Stimulated activated CD4-positive, alpha-beta T cell treated with anti-CD3 and anti-CD28 coated beads, Interleukin-1b, Interleukin-23, amount 100 ng/mL, for 48 hours (primary cell): ENCODE data around the gene CC2D1A.
"Not testable (repeated sequence)": the region's sequence is repeated elsewhere in the genome, so short reads cannot be mapped to it uniquely, and the experiment has no call there.

ENCODE experiments used
- DNase-seq: peaks from one replicate; pipeline ENCODE4 v3.0.0-alpha.2; 2020

The CC2D1A gene

GRCh38 chr19:13965377-13965896, 59.4 kb downstream of the CC2D1A start:
- no peak for DNase-seq

- DNase-seq, result no peak
These were observed 60.1 kb downstream of the CC2D1A start for GRCh38 chr19:13965926-13966683.

- no peak for DNase-seq
These were observed 60.7 kb downstream of the CC2D1A start for GRCh38 chr19:13966684-13967128.

- not testable (repeated sequence) for DNase-seq
These were observed 61.2 kb downstream of the CC2D1A start for GRCh38 chr19:13967206-13967605.

DNA sequence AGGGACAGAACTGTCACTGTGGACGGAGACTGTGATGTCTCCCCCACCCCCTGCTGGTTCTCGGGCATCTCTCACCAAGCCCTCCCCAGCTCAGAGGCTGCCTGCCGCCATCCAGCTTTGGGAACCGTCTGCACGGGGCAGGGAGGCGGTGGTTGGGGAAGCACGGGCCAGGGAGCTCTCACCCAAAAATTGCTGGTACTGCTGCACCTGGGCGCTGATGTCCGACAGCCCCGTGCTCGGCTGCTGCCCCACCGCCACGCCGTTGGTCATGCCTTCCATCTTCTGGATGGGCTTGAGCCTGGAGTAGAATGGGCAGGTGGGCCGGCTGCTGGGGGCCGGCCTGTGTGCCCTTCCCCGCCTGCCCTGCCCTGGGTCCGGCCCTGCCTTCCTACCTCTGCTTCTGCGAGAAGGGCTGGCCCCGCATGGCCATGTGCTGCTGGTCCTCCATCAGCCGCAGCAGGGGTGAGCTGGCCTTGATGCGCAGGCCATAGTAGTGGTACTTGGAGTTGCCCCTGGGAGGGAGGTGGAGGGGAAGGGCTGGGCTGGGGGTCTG, 62.5 kb downstream of the CC2D1A start:
- DNase-seq, result no peak

GRCh38 chr19:13968999-13969398, 63.0 kb downstream of the CC2D1A start:
- no peak for DNase-seq

DNA sequence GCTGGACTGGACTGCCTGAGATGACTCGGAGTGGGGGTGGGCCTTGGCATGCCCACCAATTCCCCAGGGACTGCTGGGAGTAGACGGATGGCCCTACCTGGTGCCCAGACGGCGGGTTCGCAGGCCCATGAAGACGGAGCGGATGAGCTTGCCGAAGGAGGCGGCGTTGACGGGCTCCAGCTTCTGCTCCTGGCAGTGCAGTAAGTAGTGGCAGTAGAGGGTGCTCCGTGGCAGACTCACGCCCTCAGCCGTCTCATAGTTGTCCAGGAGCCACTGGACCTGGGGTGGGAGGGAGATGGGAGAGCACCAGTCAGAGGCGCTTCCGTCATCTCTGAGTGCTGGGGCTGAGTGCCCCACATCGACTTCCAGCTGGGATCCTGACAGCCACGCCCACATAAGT, 63.9 kb downstream of the CC2D1A start:
- DNase-seq, result no peak

GRCh38 chr19:13971868-13972267, 65.9 kb downstream of the CC2D1A start:
- not testable (repeated sequence) for DNase-seq

DNA sequence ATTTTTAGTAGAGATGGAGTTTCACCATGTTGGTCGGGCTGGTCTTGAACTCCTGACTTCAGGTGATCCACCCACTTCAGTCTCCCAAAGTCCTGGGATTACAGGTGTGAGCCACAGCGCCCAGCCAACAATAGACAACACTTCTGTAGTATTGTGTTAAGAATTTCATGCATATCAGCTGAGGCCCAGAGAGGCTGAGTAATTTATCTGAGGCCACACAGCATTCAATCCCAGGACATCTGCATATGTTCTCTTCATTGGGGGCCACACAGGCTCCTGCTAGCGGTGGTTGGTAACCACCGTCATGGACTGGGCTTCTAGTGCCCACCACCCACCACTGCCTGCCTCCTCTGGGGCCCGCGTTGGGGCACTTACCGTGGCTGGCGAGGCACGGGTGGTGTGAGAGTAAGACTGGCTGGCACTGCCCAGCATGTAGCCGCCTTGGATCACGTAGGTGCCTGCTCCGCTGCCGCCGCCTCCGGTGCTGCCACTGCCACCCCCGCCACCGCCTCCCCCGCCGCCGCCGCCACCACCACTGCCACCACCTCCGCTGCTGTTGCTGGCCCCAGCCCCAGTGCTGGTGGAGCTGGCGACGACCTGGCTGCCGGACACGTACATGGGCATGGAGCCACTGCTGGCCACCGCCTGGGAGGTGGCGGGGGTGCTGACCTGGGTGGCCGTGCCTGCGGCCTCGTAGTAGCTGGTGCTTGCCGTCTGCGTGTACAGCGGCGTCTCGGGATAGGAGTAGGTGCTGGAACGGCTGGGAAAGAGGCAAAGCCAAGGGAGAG, 66.6 kb downstream of the CC2D1A start:
- no peak for DNase-seq

DNA sequence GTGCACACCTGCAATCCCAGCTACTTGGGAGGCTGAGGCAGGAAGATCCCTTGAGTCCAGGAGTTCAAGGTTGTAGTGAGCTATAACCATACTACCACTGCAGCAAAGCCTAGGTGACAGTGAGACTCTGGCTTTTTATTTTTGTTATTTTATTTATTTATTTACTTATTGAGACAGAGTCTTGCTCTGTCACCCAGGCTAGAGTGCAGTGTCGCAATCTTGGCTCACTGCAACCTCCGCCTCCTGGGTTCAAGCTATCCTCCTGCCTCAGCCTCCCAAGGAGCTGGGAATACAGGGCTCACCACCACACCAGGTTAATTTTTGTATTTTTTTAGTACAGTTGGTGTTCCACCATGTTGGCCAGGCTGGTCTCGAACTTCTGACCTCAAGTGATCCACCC, 67.5 kb downstream of the CC2D1A start:
- DNase-seq, result not testable (repeated sequence)

DNA sequence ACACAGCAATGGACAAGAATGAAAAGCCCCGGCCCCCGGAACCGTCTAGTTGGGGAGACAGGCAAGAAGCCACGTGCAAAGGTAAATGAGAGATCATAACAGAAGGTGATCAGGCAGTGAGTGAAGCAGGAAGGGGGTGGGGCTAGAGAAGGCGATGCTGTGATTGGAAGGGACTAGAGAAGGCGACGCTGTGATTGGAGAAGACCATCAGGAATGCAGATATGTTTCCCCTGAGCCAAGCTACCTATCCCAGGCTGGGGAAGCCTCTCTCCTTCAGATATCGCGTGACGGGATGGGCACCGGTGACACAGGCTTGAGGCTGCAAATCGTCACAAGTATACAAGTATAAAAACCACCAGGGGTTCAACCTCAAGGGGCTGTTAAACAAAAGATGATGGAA, 68.1 kb downstream of the CC2D1A start:
- no peak for DNase-seq

DNA sequence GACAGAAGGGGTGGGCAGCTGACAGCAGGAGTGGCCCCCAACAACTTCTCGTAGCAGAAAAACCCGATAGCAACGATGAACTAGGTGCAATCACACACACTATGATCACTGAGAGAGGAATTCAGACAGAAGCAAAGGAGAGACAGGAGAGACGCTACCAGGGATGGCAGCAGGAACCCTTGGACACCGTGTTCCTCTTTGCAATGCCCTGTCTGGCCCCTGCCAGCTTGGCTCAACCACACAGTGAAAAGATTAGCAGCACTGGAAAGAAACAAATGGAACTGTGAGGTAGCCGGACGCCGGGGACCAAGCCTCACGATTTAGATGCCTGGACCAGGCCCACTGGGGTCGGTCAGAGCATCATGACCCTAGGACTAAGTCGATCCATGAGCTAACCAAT, 69.9 kb downstream of the CC2D1A start:
- no peak for DNase-seq

DNA sequence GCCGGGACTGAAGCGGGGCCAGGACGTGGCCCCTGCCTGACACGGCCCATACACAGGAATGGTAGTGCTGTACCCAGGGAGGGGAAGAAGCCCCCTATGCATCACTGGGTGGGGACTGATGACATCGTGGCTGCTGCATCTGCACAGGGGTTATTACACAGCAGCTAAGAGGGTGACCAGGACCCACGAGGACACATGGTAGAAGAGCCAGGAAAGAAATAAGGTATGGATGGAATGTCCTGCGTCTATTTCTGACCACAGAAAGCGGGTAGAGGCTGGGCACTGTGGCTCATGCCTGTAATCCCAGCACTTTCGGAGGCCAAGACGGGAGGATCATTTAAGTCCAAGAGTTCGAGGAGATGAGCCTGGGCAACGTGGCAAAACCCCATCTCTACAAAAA, 70.4 kb downstream of the CC2D1A start:
- no peak for DNase-seq

- no peak for DNase-seq
These were observed 71.8 kb downstream of the CC2D1A start for GRCh38 chr19:13977803-13978202.

DNA sequence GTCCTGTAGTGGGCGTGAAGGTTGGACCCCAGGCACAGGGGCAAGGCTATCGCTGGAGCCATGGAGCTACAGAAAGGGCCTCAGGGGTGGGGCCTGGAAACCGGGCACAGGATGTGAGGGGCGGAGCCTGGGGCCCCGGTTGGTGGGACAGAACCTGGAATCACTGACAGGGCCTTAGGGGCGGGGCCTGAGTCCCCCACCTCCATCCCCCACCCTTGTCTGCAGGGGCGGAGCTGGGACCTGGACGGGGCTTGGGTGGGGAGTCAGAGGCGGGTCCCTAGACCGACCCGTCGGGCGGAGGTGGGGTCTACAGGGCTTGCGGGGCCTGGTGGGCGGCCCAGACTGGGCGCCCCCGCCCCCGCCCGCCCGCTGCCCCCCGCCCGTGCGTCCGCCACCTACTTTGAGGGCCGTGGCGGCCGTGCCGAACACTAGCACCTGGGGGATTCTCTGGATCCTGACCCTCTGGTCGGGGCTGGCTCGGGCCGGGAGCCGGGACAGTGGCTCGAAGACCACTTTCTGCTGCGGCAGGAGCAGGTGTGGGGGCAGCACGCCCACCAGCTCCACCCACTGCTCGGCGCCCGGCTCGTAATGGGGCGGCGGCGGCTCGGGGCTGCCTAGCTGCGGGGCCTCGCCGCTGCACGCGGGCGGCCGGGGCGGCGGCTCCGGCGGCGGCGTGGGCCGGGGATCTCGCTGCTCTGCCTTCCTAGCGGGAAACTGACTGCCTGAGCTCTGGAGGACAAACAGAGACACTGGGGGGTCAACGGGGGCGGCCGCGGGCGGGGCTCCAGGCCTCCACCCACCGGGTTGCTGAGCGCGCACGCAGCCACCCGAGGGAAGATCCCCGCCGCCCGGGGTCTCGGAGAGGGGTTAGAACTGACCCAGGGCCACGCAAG, 72.6 kb downstream of the CC2D1A start:
- DNase-seq, result no peak

GRCh38 chr19:13979244-13979615, 73.2 kb downstream of the CC2D1A start:
- DNase-seq, result no peak

DNA sequence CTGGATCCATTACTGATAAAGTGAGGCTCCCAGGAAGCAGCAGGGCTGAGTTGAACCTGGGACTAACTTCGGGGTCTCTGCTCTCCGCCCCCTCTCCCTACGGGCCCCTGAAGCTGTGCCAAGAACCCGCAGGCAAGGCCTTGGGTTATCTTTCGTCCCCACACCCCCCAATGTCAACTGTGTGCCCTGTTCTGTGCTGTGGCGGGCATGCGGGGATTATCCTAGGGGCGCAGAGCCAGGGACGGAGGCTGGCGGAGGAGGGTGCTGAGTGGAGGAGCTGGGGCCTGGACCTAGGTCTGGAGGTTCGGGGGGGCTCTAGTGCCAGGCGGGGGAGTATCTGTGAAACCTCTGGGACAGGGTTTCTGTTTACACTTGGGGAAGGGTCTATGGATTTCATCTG, 73.7 kb downstream of the CC2D1A start:
- DNase-seq, result no peak

- DNase-seq, result no peak
These were observed 74.3 kb downstream of the CC2D1A start for GRCh38 chr19:13980340-13980739.
